Activated T-cell treated with anti-CD3 and anti-CD28 coated beads for 48 hours (primary cell): ENCODE measurements around the gene RGS7.
"Not testable (repeated sequence)": the region's sequence is repeated elsewhere in the genome, so short reads cannot be mapped to it uniquely, and the experiment has no call there.

ENCODE experiments used
- DNase-seq: peaks from one replicate; pipeline ENCODE4 v3.0.0-alpha.2; 2020; ENCODE audit warnings: low read depth

Gene RGS7

GRCh38 chr1:241331328-241332036 is 25.5 kb downstream of the RGS7 start:
- no peak for DNase-seq

GRCh38 chr1:241330619-241331327 is 26.2 kb downstream of the RGS7 start:
- DNase-seq, result no peak

- DNase-seq, result no peak
Measured at GRCh38 chr1:241325456-241325855, 31.5 kb downstream of the RGS7 start.

GRCh38 chr1:241323514-241324195 is 33.4 kb downstream of the RGS7 start:
- DNase-seq, result peak; percentile 2

- DNase-seq, result no peak
Measured at GRCh38 chr1:241317676-241318075, 39.3 kb downstream of the RGS7 start.

- no peak for DNase-seq
Measured at GRCh38 chr1:241316372-241316771, 40.6 kb downstream of the RGS7 start.

- no peak for DNase-seq
Measured at GRCh38 chr1:241311056-241311746, 45.8 kb downstream of the RGS7 start.

- DNase-seq, result no peak
Measured at GRCh38 chr1:241310451-241310850, 46.6 kb downstream of the RGS7 start.

- no peak for DNase-seq
Measured at GRCh38 chr1:241309651-241310050, 47.4 kb downstream of the RGS7 start.

GRCh38 chr1:241308471-241308870 is 48.5 kb downstream of the RGS7 start:
- DNase-seq, result no peak

- no peak for DNase-seq
Measured at GRCh38 chr1:241308011-241308410, 49.0 kb downstream of the RGS7 start.

GRCh38 chr1:241306125-241306790 is 50.7 kb downstream of the RGS7 start:
- DNase-seq, result no peak

- DNase-seq, result not testable (repeated sequence)
Measured at GRCh38 chr1:241302024-241302423, 55.0 kb downstream of the RGS7 start.

GRCh38 chr1:241299347-241299746 is 57.7 kb downstream of the RGS7 start:
- no peak for DNase-seq

GRCh38 chr1:241292973-241293372 is 64.0 kb downstream of the RGS7 start:
- DNase-seq, result no peak

- not testable (repeated sequence) for DNase-seq
Measured at GRCh38 chr1:241291548-241291947, 65.5 kb downstream of the RGS7 start.

GRCh38 chr1:241286486-241286885 is 70.5 kb downstream of the RGS7 start:
- DNase-seq, result no peak

- no peak for DNase-seq
Measured at GRCh38 chr1:241276391-241276790, 80.6 kb downstream of the RGS7 start.

GRCh38 chr1:241275981-241276380 is 81.0 kb downstream of the RGS7 start:
- no peak for DNase-seq

- DNase-seq, result no peak
Measured at GRCh38 chr1:241275226-241275625, 81.8 kb downstream of the RGS7 start.

- no peak for DNase-seq
Measured at GRCh38 chr1:241274693-241275092, 82.3 kb downstream of the RGS7 start.

- DNase-seq, result no peak
Measured at GRCh38 chr1:241272828-241273227, 84.2 kb downstream of the RGS7 start.
